AG04450 (cell line): Measurements from ENCODE around the gene KHSRP. TPM values are rescaled to one million over a fixed set of nuclear protein-coding genes. Genes with fewer than 3 reads are reported as not detected.

Source experiments
- CTCF ChIA-PET: fragments of 300-600, 350-600 bp; formaldehyde crosslinking; extraction: SDS; loops from one replicate; lab custom pipeline; 2022; ENCODE audit warnings: antibody characterized with exemption, inconsistent platforms; lab: Charles Lee
- POLR2A ChIA-PET: fragments of 350-600 bp; formaldehyde crosslinking; extraction: SDS; loops from one replicate; lab custom pipeline; 2021; ENCODE audit warnings: antibody characterized with exemption, inconsistent platforms; lab: Yijun Ruan, JAX
- DNase-seq: peaks from one replicate; pipeline ENCODE4 v3.0.0-alpha.2; 2011; ENCODE audit warnings: low read depth, low spot score
- H3K27ac ChIP-seq: one replicate; pipeline ENCODE4 v1.5.1; 2012; ENCODE audit warnings: low read depth, low read length, control low read depth
- H3K27me3 ChIP-seq: one replicate; pipeline ENCODE4 v1.6.0; 2012; ENCODE audit warnings: low read length; ENCODE audit not compliant: control insufficient read depth, insufficient read depth
- H3K4me3 ChIP-seq: 2 replicates; pipeline ENCODE4 v1.5.1; 2011; ENCODE audit warnings: mild to moderate bottlenecking, low read depth, low read length, control low read depth
- H3K9me3 ChIP-seq: 2 replicates; pipeline ENCODE4 v1.5.1; 2012; ENCODE audit warnings: low read length; ENCODE audit not compliant: control insufficient read depth, insufficient read depth
- CTCF ChIP-seq: IDR thresholded peaks from 2 replicates; pipeline ENCODE4 v1.5.1; 2011; ENCODE audit warnings: low read depth, low read length, control low read depth, inconsistent platforms
- polyA plus RNA-seq: library from polyadenylated mRNA; depleted of rRNA; stranded (reverse); fragments of >200 nt; gene quantifications from 2 replicates; pipeline ENCODE4 v1.2.3, GENCODE V29; 2011

The KHSRP gene
- polyA plus RNA-seq, 1 experiment = 57.0 TPM

- ChIA-PET POLR2A (no interaction called here), CTCF (no interaction called here)
- Histone ChIP-seq H3K27ac (no peak overlapping the region), H3K4me3 (no peak overlapping the region), H3K27me3 (no peaks in the 10 kb centered on the region), H3K9me3 (peaks cover 5% of the 10 kb centered on the region; the same call in 1 of the 2 replicates)
- DNase-seq = no peak
- TF ChIP-seq CTCF = no peak
These were observed 49.8 kb downstream of the KHSRP start for GRCh38 chr19:6374711-6375410.

- TF ChIP-seq CTCF = no peak
- CTCF ChIA-PET = no interaction called here
- POLR2A ChIA-PET = interaction anchor here (2.0 kb wide), 1 partner anchor 19 kb away, joined by 6 read pairs; the partner anchor contains the start of gene GTF2F1
- Histone ChIP-seq H3K27me3 (no peaks in the 10 kb centered on the region), H3K27ac (peak overlapping the region; percentile 21), H3K4me3 (peak overlapping the region; percentile 64; the same call in 1 of the 2 replicates), H3K9me3 (peaks cover 3% of the 10 kb centered on the region; the same call in 1 of the 2 replicates)
- no peak for DNase-seq
These were observed 50.4 kb downstream of the KHSRP start for GRCh38 chr19:6374161-6374709.

- peak overlapping the region; percentile 21 for H3K27ac ChIP-seq
- ChIA-PET POLR2A (interaction anchor here (2.0 kb wide), 1 partner anchor 20 kb away, joined by 6 read pairs; the partner anchor contains the start of gene GTF2F1), CTCF (no interaction called here)
These were observed 50.9 kb downstream of the KHSRP start for GRCh38 chr19:6373813-6374108.

GRCh38 chr19:6373096-6373812 is 51.4 kb downstream of the KHSRP start:
- DNase-seq = peak; percentile 98
- H3K27me3 ChIP-seq = no peaks in the 10 kb centered on the region
- H3K4me3 ChIP-seq = peak overlapping the region; percentile 77
- ChIA-PET POLR2A (interaction anchor here (0.5 to 2.0 kb wide), 6 partner anchors 12 to 1542 kb away, joined by 3 to 15 read pairs (median 6); partner anchors contain the start of genes CLPP, GTF2F1 and KHSRP), CTCF (interaction anchor here (0.5 to 1.0 kb wide), 2 partner anchors 19 to 154 kb away, joined by 3 read pairs; no protein-coding TSS in a partner anchor)
- peak overlapping the region; percentile 93 for H3K27ac ChIP-seq
- TF ChIP-seq CTCF = no peak
- H3K9me3 ChIP-seq = peaks cover 3% of the 10 kb centered on the region; the same call in 1 of the 2 replicates

More at GRCh38 chr19:6373813-6374108, 50.9 kb downstream of the KHSRP start:
- Histone ChIP-seq H3K4me3 (peak overlapping the region; percentile 64), H3K27me3 (no peaks in the 10 kb centered on the region), H3K9me3 (peaks cover 3% of the 10 kb centered on the region; the same call in 1 of the 2 replicates)
- no peak for TF ChIP-seq CTCF
- DNase-seq = no peak
